ENCODE data around the gene MIGA2. TPM values are rescaled to one million over a fixed set of nuclear protein-coding genes. Genes with fewer than 3 reads are reported as not detected.

MIGA2 gene
- total RNA-seq, 4 donors from 2014 or later, result 25.3 to 56.7 (median 34.2) TPM

- Histone ChIP-seq H3K27me3 (no peaks in the 10 kb centered on the region), H3K36me3 (peaks cover 0 to 73% (median 10%) of the 10 kb centered on the region in 3 donors), H3K4me3 (no peak overlapping the region), H3K9me3 (no peaks in the 10 kb centered on the region), H3K4me1 (no peaks in the 10 kb centered on the region), H3K27ac (no peak overlapping the region)
- 70 to 80% methylated on average over 14 to 15 of the region's 20 CpGs for WGBS, 2 donors
- TF ChIP-seq EP300 (IDR thresholded peaks at IDR 0.05) (no peak), CTCF (IDR thresholded peaks at IDR 0.05) (no peak), POLR2A (IDR thresholded peaks at IDR 0.05) (no peak)
- DNase-seq (ENCODE audit: low spot score in 2 of 2), result no peak
Observed at GRCh38 chr9:129093602-129094386, 57.4 kb downstream of the MIGA2 start.

GRCh38 chr9:129094387-129095169 is 58.2 kb downstream of the MIGA2 start:
- TF ChIP-seq EP300 (IDR thresholded peaks at IDR 0.05), result no peak
- no peak for TF ChIP-seq POLR2A (IDR thresholded peaks at IDR 0.05)
- no peak for TF ChIP-seq CTCF (IDR thresholded peaks at IDR 0.05)
- Histone ChIP-seq H3K27me3 (no peaks in the 10 kb centered on the region), H3K27ac (no peak overlapping the region), H3K36me3 (peaks cover 0 to 67% (median 3%) of the 10 kb centered on the region in 3 donors), H3K4me3 (no peak overlapping the region), H3K4me1 (no peaks in the 10 kb centered on the region), H3K9me3 (no peaks in the 10 kb centered on the region)
- DNase-seq (ENCODE audit: low spot score in 2 of 2), result no peak
- 81 to 86% methylated on average over 12 to 13 of the region's 13 CpGs for WGBS, 2 donors

GRCh38 chr9:129095170-129095667 is 58.8 kb downstream of the MIGA2 start:
- H3K4me3 ChIP-seq, result no peak overlapping the region
- H3K27me3 ChIP-seq, result no peaks in the 10 kb centered on the region
- H3K27ac ChIP-seq, result no peak overlapping the region
- H3K4me1 ChIP-seq, result no peaks in the 10 kb centered on the region
- H3K36me3 ChIP-seq, result peaks cover 0 to 67% (median 0%) of the 10 kb centered on the region in 3 donors
- TF ChIP-seq POLR2A (IDR thresholded peaks at IDR 0.05) (no peak), CTCF (IDR thresholded peaks at IDR 0.05) (no peak)
- H3K9me3 ChIP-seq, result no peaks in the 10 kb centered on the region
- WGBS, 2 donors, result 94 to 96% methylated on average over 19 of the region's 21 CpGs
- DNase-seq (ENCODE audit: low spot score in 2 of 2), result no peak

GRCh38 chr9:129095908-129096307 is 59.5 kb downstream of the MIGA2 start:
- WGBS, 2 donors, result 95 to 96% methylated on average over 9 to 12 of the region's 12 CpGs
- Histone ChIP-seq H3K27me3 (no peaks in the 10 kb centered on the region), H3K4me1 (no peaks in the 10 kb centered on the region), H3K9me3 (no peaks in the 10 kb centered on the region), H3K27ac (no peak overlapping the region), H3K4me3 (no peak overlapping the region), H3K36me3 (peaks cover 0 to 67% (median 0%) of the 10 kb centered on the region in 3 donors)
- DNase-seq (ENCODE audit: low spot score in 2 of 2), result no peak
- no peak for TF ChIP-seq POLR2A (IDR thresholded peaks at IDR 0.05)

GRCh38 chr9:129097671-129098306 is 61.4 kb downstream of the MIGA2 start:
- no peak for DNase-seq (ENCODE audit: low spot score in 2 of 2)

More at GRCh38 chr9:129097671-129098306, 61.4 kb downstream of the MIGA2 start:
- 91 to 92% methylated on average over 16 of the region's 16 CpGs for WGBS, 2 donors
- TF ChIP-seq CTCF (IDR thresholded peaks at IDR 0.05) (no peak), POLR2A (IDR thresholded peaks at IDR 0.05) (no peak), EP300 (IDR thresholded peaks at IDR 0.05) (no peak)
- H3K9me3 ChIP-seq, result no peaks in the 10 kb centered on the region
- H3K4me1 ChIP-seq, result no peaks in the 10 kb centered on the region
- H3K36me3 ChIP-seq, result peaks cover 0 to 80% (median 0%) of the 10 kb centered on the region in 3 donors
- H3K4me3 ChIP-seq, result no peak overlapping the region
- no peak overlapping the region for H3K27ac ChIP-seq
- no peaks in the 10 kb centered on the region for H3K27me3 ChIP-seq

All from tibial nerve (tissue), 4 donors.